ENCODE results near the gene PLA2G4A. TPM values are rescaled to one million over a fixed set of nuclear protein-coding genes. Genes with fewer than 3 reads are reported as not detected.

PLA2G4A gene
- polyA plus RNA-seq, 1 of the 3 experiments (the other 2 are of a cell fraction): 0.26 TPM

GRCh38 chr1:186793582-186793927 lies 35.2 kb upstream of the PLA2G4A start:
- H3K9me2 ChIP-seq: no peaks in the 10 kb centered on the region
- no peaks in the 10 kb centered on the region for H3F3A ChIP-seq (replicated peaks; ENCODE audit: insufficient read depth)
- WGBS (ENCODE audit: low lambda C conversion rate): 13% methylated on average over 1 of the region's 1 CpG
- H2AFZ ChIP-seq (ENCODE audit: low read depth): no peak overlapping the region
- H3K9ac ChIP-seq: no peak overlapping the region
- H3K27ac ChIP-seq (ENCODE audit: low read depth in 2 of 2, low read length in 1 of 2): no peak overlapping the region
- ChIA-PET POLR2A (no interaction called here), CTCF (no interaction called here)
- H3K9me3 ChIP-seq: no peaks in the 10 kb centered on the region
- TF ChIP-seq POLR2AphosphoS5 (IDR thresholded peaks at IDR 0.05; ENCODE audit: low read depth, low read length): no peak
- TF ChIP-seq REST (IDR thresholded peaks at IDR 0.05; ENCODE audit: low read depth, low read length): no peak
- no peak for TF ChIP-seq GATA2 (CRISPR knock-in tag; IDR thresholded peaks at IDR 0.05)
- no peak for TF ChIP-seq USF2 (IDR thresholded peaks at IDR 0.05; ENCODE audit: borderline replicate concordance, low read depth, low read length)
- TF ChIP-seq JUND (IDR thresholded peaks at IDR 0.05): no peak
- no peak for TF ChIP-seq SMC3 (IDR thresholded peaks at IDR 0.05; ENCODE audit: low read depth, low read length)
- no peak for TF ChIP-seq MAX (IDR thresholded peaks at IDR 0.05; ENCODE audit: low read depth)
- TF ChIP-seq IRF3 (IDR thresholded peaks at IDR 0.05; ENCODE audit: low read depth, low read length): no peak
- no peak for TF ChIP-seq NFIC (IDR thresholded peaks at IDR 0.05; ENCODE audit: borderline replicate concordance)
- TF ChIP-seq CHD2 (IDR thresholded peaks at IDR 0.05; ENCODE audit: low read length, partially characterized antibody): no peak
- TF ChIP-seq TCF12 (IDR thresholded peaks at IDR 0.05): no peak
- TF ChIP-seq RXRA (IDR thresholded peaks at IDR 0.05; ENCODE audit: borderline replicate concordance, low read depth): no peak
- no peak for TF ChIP-seq EP300 (IDR thresholded peaks at IDR 0.05; ENCODE audit: borderline replicate concordance in 1 of 2, low read depth in 1 of 2, low read length in 1 of 2)
- TF ChIP-seq MEF2A (IDR thresholded peaks at IDR 0.05; ENCODE audit: borderline replicate concordance, low read depth): no peak
- TF ChIP-seq SIN3A (IDR thresholded peaks at IDR 0.05; ENCODE audit: borderline replicate concordance, low read depth, low read length): no peak
- TF ChIP-seq NRF1 (IDR thresholded peaks at IDR 0.05; ENCODE audit: low read depth, low read length): no peak
- no peak for TF ChIP-seq ELF1 (IDR thresholded peaks at IDR 0.05)
- no peak for TF ChIP-seq FOXM1 (IDR thresholded peaks at IDR 0.05; ENCODE audit: low read depth)
- no peak for DNase-seq
- no peaks in the 10 kb centered on the region for H4K20me1 ChIP-seq (ENCODE audit: insufficient read depth)
- no peaks in the 10 kb centered on the region for H3K79me2 ChIP-seq (ENCODE audit: insufficient read depth)
- H3K4me1 ChIP-seq (ENCODE audit: control insufficient read depth in 1 of 2, insufficient read depth in 2 of 2, low read depth in 1 of 2, low read length in 1 of 2): no peaks in the 10 kb centered on the region; a peak in 1 of 4 replicates
- no peak overlapping the region for H3K4me2 ChIP-seq
- H3K36me3 ChIP-seq (replicated peaks in 1 of 2; ENCODE audit: control insufficient read depth in 1 of 2, insufficient read depth in 2 of 2, low read length in 1 of 2): no peaks in the 10 kb centered on the region
- no peak overlapping the region for H3K4me3 ChIP-seq (ENCODE audit: low read depth in 2 of 2, low read length in 1 of 2)
- no peaks in the 10 kb centered on the region; the same call in 1 of the 2 replicates for H3K27me3 ChIP-seq (ENCODE audit: insufficient read depth)
